Tibial artery (tissue), 4 donors: ENCODE data around the gene KCNQ1.

Experiments used
- DNase-seq, 2 donors: peaks; one replicate each; pipeline ENCODE4 v3.0.0-alpha.2; 2019
- H3K27ac ChIP-seq, 2 donors: fragments of 200-600 bp; sonication (generic) in 1 of 2; 1 replicate in 1 of 2; 2 replicates in 1 of 2; pipeline ENCODE4 v1.5.1; 2018 to 2019; ENCODE audit warnings: mild to moderate bottlenecking in 1 of 2
- H3K27me3 ChIP-seq, 2 donors: fragments of 200-600 bp; sonication (generic) in 1 of 2; one replicate each; pipeline versions ENCODE4 v1.5.1 to v1.6.0; 2016 to 2019
- H3K36me3 ChIP-seq, 3 donors: fragments of 200-600 bp; sonication (generic) in 2 of 3; one replicate each; pipeline ENCODE4 v1.5.1; 2016 to 2019; ENCODE audit warnings: mild to moderate bottlenecking in 2 of 3
- H3K4me1 ChIP-seq, 4 donors: fragments of 200-600 bp; sonication (generic) in 2 of 4; 1 replicate in 3 of 4; 2 replicates in 1 of 4; pipeline ENCODE4 v1.5.1; 2016 to 2019
- H3K4me3 ChIP-seq, 2 donors: fragments of 200-600 bp; sonication (generic) in 1 of 2; 1 replicate in 1 of 2; 2 replicates in 1 of 2; pipeline ENCODE4 v1.5.1; 2018 to 2019; ENCODE audit warnings: mild to moderate bottlenecking in 2 of 2
- H3K9me3 ChIP-seq, 3 donors: fragments of 200-600 bp; sonication (generic) in 1 of 3; one replicate each; pipeline ENCODE4 v1.5.1; 2016 to 2019
- intact Hi-C: fragments of 100-400 bp; cut with DNase I; formaldehyde crosslinking; loops from one replicate; pipeline ENCODE4 v1.15.0; 2023; ENCODE audit warnings: low total_unique reads
- TF ChIP-seq, protein P1 (sequence below), 2 experiments: fragments of 200-600 bp in 1 of 2; fragments of 450-650 bp in 1 of 2; IDR thresholded peaks; one replicate each; pipeline ENCODE4 v1.5.1; 2017 to 2019; ENCODE audit warnings: antibody characterized with exemption in 2 of 2, mild to moderate bottlenecking in 1 of 2, moderate library complexity in 1 of 2

KCNQ1 gene

GRCh38 chr11:2806351-2807024 is 361.7 kb downstream of the KCNQ1 start:
- Histone ChIP-seq H3K36me3 (no peaks in the 10 kb centered on the region), H3K27ac (no peak overlapping the region), H3K27me3 (peaks cover 0 to 40% of the 10 kb centered on the region in 2 donors), H3K4me3 (no peak overlapping the region), H3K4me1 (peaks cover 0 to 20% (median 7%) of the 10 kb centered on the region in 4 donors), H3K9me3 (peaks cover 0 to 5% (median 0%) of the 10 kb centered on the region in 3 donors)
- TF ChIP-seq, protein P1, sequence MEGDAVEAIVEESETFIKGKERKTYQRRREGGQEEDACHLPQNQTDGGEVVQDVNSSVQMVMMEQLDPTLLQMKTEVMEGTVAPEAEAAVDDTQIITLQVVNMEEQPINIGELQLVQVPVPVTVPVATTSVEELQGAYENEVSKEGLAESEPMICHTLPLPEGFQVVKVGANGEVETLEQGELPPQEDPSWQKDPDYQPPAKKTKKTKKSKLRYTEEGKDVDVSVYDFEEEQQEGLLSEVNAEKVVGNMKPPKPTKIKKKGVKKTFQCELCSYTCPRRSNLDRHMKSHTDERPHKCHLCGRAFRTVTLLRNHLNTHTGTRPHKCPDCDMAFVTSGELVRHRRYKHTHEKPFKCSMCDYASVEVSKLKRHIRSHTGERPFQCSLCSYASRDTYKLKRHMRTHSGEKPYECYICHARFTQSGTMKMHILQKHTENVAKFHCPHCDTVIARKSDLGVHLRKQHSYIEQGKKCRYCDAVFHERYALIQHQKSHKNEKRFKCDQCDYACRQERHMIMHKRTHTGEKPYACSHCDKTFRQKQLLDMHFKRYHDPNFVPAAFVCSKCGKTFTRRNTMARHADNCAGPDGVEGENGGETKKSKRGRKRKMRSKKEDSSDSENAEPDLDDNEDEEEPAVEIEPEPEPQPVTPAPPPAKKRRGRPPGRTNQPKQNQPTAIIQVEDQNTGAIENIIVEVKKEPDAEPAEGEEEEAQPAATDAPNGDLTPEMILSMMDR (IDR thresholded peaks at IDR 0.05): no peak
- peak; percentile 8 to 54 for DNase-seq
- intact Hi-C loops: no loop called here

DNA sequence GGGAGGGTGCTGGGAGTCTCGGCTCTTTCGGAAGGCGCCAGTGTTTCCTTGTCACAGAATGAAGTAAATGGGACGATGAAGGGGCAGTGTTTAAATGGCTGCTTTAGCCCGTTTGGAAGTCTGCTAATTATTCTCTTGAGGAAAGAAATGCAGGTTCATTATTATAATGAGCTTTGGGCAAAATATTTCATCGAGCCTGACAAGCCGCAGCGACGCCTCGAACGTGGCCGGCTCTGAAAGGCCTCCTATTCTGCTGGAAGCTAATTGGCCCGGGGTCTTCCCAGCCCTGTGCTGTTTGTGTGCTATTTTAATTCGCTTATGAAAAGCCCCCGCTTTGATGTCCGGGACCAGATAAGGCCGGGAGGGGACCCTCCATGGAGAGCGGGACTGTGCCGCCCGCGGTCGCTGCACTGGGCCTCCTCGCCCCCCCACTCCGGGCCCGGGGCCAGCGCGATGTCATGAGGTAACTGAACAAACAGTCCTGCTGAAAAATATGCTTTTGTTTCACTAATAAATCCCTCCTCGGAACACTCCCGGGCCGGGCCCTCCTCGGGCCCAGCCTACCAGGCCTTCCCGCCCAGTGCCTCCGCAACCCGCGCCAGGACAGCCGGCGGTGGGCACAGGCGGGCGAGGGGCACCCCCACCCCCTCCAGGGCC is 362.3 kb downstream of the KCNQ1 start:
- H3K4me3 ChIP-seq: no peak overlapping the region
- TF ChIP-seq, protein P1 (IDR thresholded peaks at IDR 0.05): no peak
- no peak overlapping the region for H3K27ac ChIP-seq
- peaks cover 0 to 40% of the 10 kb centered on the region in 2 donors for H3K27me3 ChIP-seq
- H3K4me1 ChIP-seq: peaks cover 0 to 24% (median 8%) of the 10 kb centered on the region in 4 donors
- intact Hi-C loops: no loop called here
- no peaks in the 10 kb centered on the region for H3K36me3 ChIP-seq
- DNase-seq: peak; percentile 71 to 75
- peaks cover 0 to 5% (median 0%) of the 10 kb centered on the region in 3 donors for H3K9me3 ChIP-seq

GRCh38 chr11:2807801-2808241 is 363.0 kb downstream of the KCNQ1 start:
- H3K4me1 ChIP-seq: peaks cover 0 to 31% (median 14%) of the 10 kb centered on the region in 4 donors
- TF ChIP-seq, protein P1 (IDR thresholded peaks at IDR 0.05): no peak
- intact Hi-C loops: no loop called here
- peaks cover 0 to 5% (median 0%) of the 10 kb centered on the region in 3 donors for H3K9me3 ChIP-seq
- no peak overlapping the region for H3K27ac ChIP-seq
- peaks cover 0 to 40% of the 10 kb centered on the region in 2 donors for H3K27me3 ChIP-seq
- no peak overlapping the region for H3K4me3 ChIP-seq
- H3K36me3 ChIP-seq: no peaks in the 10 kb centered on the region
- DNase-seq: peak; percentile 16 to 60

GRCh38 chr11:2808850-2809846 is 364.3 kb downstream of the KCNQ1 start:
- Histone ChIP-seq H3K27ac (no peak overlapping the region), H3K9me3 (peaks cover 0 to 5% (median 0%) of the 10 kb centered on the region in 3 donors), H3K27me3 (peaks cover 0 to 46% of the 10 kb centered on the region in 2 donors), H3K36me3 (no peaks in the 10 kb centered on the region), H3K4me3 (no peak overlapping the region), H3K4me1 (peaks cover 0 to 32% (median 15%) of the 10 kb centered on the region in 4 donors)
- intact Hi-C loops: no loop called here
- no peak for DNase-seq
- TF ChIP-seq, protein P1 (IDR thresholded peaks at IDR 0.05): no peak

DNA sequence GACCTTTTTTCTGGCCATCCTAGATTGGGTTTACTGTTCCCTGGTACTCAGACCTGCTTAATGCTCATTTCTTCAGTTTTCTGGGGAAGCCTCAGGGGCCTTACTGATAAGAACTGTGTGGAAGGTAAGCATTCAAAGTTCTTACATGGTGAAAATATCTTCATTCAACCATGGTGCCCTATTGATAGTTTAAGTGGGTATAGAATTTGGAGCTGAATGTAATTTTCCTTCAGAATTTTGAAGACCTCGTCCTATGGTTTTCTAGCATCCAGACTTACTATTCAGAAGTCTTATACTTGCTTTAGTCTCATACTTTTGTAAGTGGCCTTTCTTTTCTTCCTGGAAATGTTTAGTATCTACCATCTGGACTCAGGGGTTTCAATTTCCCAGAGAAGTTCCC is 365.0 kb downstream of the KCNQ1 start:
- H3K27ac ChIP-seq: no peak overlapping the region
- TF ChIP-seq, protein P1 (IDR thresholded peaks at IDR 0.05): no peak
- H3K4me3 ChIP-seq: no peak overlapping the region
- H3K9me3 ChIP-seq: peaks cover 0 to 5% (median 0%) of the 10 kb centered on the region in 3 donors
- H3K27me3 ChIP-seq: peaks cover 0 to 46% of the 10 kb centered on the region in 2 donors
- H3K4me1 ChIP-seq: peaks cover 0 to 32% (median 15%) of the 10 kb centered on the region in 4 donors
- no peaks in the 10 kb centered on the region for H3K36me3 ChIP-seq
- DNase-seq: no peak
- intact Hi-C loops: no loop called here
